HCT116 (cell line): ENCODE measurements around the gene S100A10.

Experiments
- CEBPB ChIP-seq: IDR thresholded peaks from 2 replicates; pipeline ENCODE4 v1.6.1; 2012; ENCODE audit warnings: low read depth
- CTCF ChIP-seq, 3 experiments: fragments of 200-600 bp in 1 of 3; sonication (generic) in 1 of 3; IDR thresholded peaks in 2 of 3; conservative IDR thresholded peaks in 1 of 3; 2 replicates each; pipeline ENCODE4 v1.5.1; 2012 to 2017; ENCODE audit warnings: low read depth in 2 of 3, low read length in 2 of 3, antibody characterized with exemption in 1 of 3, borderline replicate concordance in 1 of 3, control low read depth in 1 of 3, mild to moderate bottlenecking in 1 of 3, mixed read lengths in 1 of 3, mixed run types in 1 of 3, moderate library complexity in 1 of 3; ENCODE audit not compliant: insufficient read depth in 1 of 3
- ELF1 ChIP-seq: IDR thresholded peaks from 2 replicates; pipeline ENCODE4 v1.6.1; 2012; ENCODE audit warnings: low read depth, borderline replicate concordance
- EZH2 ChIP-seq: fragments of 200-600 bp; sonication (generic); IDR thresholded peaks from 2 replicates; pipeline ENCODE4 v1.6.1; 2017; ENCODE audit warnings: antibody characterized with exemption, mixed run types
- EZH2phosphoT487 ChIP-seq: fragments of 200-600 bp; IDR thresholded peaks from 2 replicates; pipeline ENCODE4 v1.6.1; 2018; ENCODE audit warnings: antibody characterized with exemption, borderline replicate concordance
- JUND ChIP-seq: IDR thresholded peaks from 2 replicates; pipeline ENCODE4 v1.6.1; 2012
- POLR2A ChIP-seq: IDR thresholded peaks from 2 replicates; pipeline ENCODE4 v1.7.0; 2011; ENCODE audit warnings: borderline replicate concordance; ENCODE audit not compliant: insufficient read depth, insufficient read length; ENCODE audit errors: extremely low read depth
- POLR2AphosphoS5 ChIP-seq: IDR thresholded peaks from 2 replicates; pipeline ENCODE4 v1.6.1; 2011; ENCODE audit warnings: mild to moderate bottlenecking, low read depth, low read length, moderate library complexity
- RAD21 ChIP-seq: IDR thresholded peaks from 2 replicates; pipeline ENCODE4 v1.6.1; 2012; ENCODE audit warnings: low read depth, mild to moderate bottlenecking
- ZBTB33 ChIP-seq: IDR thresholded peaks from 2 replicates; pipeline ENCODE4 v1.6.1; 2011; ENCODE audit warnings: mild to moderate bottlenecking, low read length, moderate library complexity; ENCODE audit not compliant: insufficient replicate concordance; ENCODE audit errors: extremely low read depth
- ZNF274 ChIP-seq: fragments of 200-500 bp; sonication (Bioruptor generic); IDR thresholded peaks from 2 replicates; pipeline ENCODE4 v1.6.1; 2014; ENCODE audit warnings: mild to moderate bottlenecking, low read depth, low read length, inconsistent platforms
- TF ChIP-seq, protein P1 (sequence below): IDR thresholded peaks from 2 replicates; pipeline ENCODE4 v1.6.1; 2012; ENCODE audit warnings: low read depth

DNA sequence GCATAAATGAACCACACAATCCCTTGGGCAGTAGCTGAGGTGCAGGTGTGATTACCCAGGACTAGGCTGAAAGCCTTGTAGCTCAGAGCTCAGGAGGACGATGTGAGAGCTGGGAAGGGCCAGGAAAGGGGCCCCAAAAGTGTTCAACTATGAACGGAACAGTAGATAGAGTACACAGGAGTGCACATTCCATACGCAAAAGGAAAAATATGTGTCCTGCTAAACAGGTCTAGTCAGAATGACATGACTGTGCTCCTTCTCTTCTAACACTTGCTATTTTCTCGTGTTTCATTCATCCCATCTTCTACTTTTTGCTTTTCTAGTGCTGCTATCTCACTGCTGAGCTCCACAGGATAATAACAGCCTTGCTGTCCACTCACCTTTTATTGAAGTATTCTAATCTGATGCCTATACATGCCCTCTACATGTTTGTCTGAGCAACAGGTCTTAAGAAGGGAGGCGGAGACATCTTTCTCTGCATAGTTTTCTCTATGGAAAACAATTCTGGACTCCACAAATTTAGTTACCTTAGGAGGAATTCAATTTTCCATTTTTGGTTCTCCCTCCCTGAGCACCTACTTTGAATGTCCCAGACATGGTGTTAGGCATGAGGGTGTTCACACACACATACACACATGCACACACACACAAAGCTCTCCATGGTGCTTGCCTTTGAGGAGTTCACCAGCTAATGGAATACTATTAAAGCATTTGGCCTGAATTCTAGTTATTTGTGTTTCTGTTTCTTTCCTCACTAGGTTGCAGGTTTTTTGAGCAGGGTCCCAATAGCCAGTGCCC lies 3.4 kb downstream of the S100A10 start:
- no peak for TF ChIP-seq RAD21
- TF ChIP-seq EZH2phosphoT487: no peak
- no peak for TF ChIP-seq CTCF (IDR thresholded peaks at IDR 0.05 in 2 of 3, conservative IDR thresholded peaks at IDR 0.05 in 1 of 3; ENCODE audit: borderline replicate concordance in 1 of 3, insufficient read depth in 1 of 3, low read depth in 2 of 3, low read length in 2 of 3)
- no peak for TF ChIP-seq ZNF274
- no peak for TF ChIP-seq ZBTB33
- TF ChIP-seq ELF1: no peak
- no peak for TF ChIP-seq CEBPB
- no peak for TF ChIP-seq EZH2
- no peak for TF ChIP-seq JUND
- TF ChIP-seq, protein P1, sequence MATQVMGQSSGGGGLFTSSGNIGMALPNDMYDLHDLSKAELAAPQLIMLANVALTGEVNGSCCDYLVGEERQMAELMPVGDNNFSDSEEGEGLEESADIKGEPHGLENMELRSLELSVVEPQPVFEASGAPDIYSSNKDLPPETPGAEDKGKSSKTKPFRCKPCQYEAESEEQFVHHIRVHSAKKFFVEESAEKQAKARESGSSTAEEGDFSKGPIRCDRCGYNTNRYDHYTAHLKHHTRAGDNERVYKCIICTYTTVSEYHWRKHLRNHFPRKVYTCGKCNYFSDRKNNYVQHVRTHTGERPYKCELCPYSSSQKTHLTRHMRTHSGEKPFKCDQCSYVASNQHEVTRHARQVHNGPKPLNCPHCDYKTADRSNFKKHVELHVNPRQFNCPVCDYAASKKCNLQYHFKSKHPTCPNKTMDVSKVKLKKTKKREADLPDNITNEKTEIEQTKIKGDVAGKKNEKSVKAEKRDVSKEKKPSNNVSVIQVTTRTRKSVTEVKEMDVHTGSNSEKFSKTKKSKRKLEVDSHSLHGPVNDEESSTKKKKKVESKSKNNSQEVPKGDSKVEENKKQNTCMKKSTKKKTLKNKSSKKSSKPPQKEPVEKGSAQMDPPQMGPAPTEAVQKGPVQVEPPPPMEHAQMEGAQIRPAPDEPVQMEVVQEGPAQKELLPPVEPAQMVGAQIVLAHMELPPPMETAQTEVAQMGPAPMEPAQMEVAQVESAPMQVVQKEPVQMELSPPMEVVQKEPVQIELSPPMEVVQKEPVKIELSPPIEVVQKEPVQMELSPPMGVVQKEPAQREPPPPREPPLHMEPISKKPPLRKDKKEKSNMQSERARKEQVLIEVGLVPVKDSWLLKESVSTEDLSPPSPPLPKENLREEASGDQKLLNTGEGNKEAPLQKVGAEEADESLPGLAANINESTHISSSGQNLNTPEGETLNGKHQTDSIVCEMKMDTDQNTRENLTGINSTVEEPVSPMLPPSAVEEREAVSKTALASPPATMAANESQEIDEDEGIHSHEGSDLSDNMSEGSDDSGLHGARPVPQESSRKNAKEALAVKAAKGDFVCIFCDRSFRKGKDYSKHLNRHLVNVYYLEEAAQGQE: no peak
- TF ChIP-seq POLR2A: no peak
- TF ChIP-seq POLR2AphosphoS5: no peak
